Measurements from ENCODE around the gene RHOG.
"Not testable (repeated sequence)": the region's sequence is repeated elsewhere in the genome, so short reads cannot be mapped to it uniquely, and the experiment has no call there.

The RHOG gene

GRCh38 chr11:3807909-3808860 is 32.6 kb downstream of the RHOG start, which contains the start of gene PGAP2:
Gene PGAP2 (plus strand): TSS chr11:3808560. CDS start chr11:3811260, 2,700 bp downstream.
- peak; percentile 67 for DNase-seq

- no peak for DNase-seq
These were observed 36.8 kb downstream of the RHOG start for GRCh38 chr11:3803726-3804495.

GRCh38 chr11:3802011-3802790 is 38.6 kb downstream of the RHOG start:
- no peak for DNase-seq

- DNase-seq = no peak
These were observed 40.9 kb downstream of the RHOG start for GRCh38 chr11:3799873-3800272.

GRCh38 chr11:3799143-3799542 is 41.6 kb downstream of the RHOG start:
- DNase-seq = no peak

GRCh38 chr11:3797329-3798090 is 43.2 kb downstream of the RHOG start, which contains the start of gene NUP98:
Gene NUP98 (minus strand): TSS chr11:3797554. CDS start chr11:3782117, 15,437 bp downstream.
- DNase-seq = peak; percentile 100

- DNase-seq = peak; percentile 26
These were observed 43.9 kb downstream of the RHOG start for GRCh38 chr11:3796801-3797328.

- DNase-seq = no peak
These were observed 44.4 kb downstream of the RHOG start for GRCh38 chr11:3796346-3796745.

- DNase-seq = no peak
These were observed 44.8 kb downstream of the RHOG start for GRCh38 chr11:3796002-3796311.

- DNase-seq = no peak
These were observed 45.4 kb downstream of the RHOG start for GRCh38 chr11:3795131-3796001.

- not testable (repeated sequence) for DNase-seq
These were observed 46.4 kb downstream of the RHOG start for GRCh38 chr11:3794387-3794786.

GRCh38 chr11:3786781-3787428 is 53.9 kb downstream of the RHOG start:
- DNase-seq = no peak

GRCh38 chr11:3783611-3784010 is 57.1 kb downstream of the RHOG start:
- DNase-seq = no peak

GRCh38 chr11:3782963-3783362 is 57.8 kb downstream of the RHOG start:
- no peak for DNase-seq

GRCh38 chr11:3781423-3781822 is 59.3 kb downstream of the RHOG start:
- no peak for DNase-seq
